Tibial nerve (tissue), 4 donors: Measurements from ENCODE around the gene VWA2.

ENCODE experiments used
- EP300 ChIP-seq, 2 donors: sonication (generic); formaldehyde crosslinking; IDR thresholded peaks; one replicate each; pipeline ENCODE4 v1.6.1; 2017; ENCODE audit warnings: antibody characterized with exemption in 2 of 2, mild to moderate bottlenecking in 1 of 2
- POLR2A ChIP-seq, 2 donors: fragments of 450-650 bp; IDR thresholded peaks; one replicate each; pipeline ENCODE4 v1.6.1; 2017; ENCODE audit warnings: antibody characterized with exemption in 2 of 2, mild to moderate bottlenecking in 2 of 2, moderate library complexity in 2 of 2
- TF ChIP-seq, protein P1 (sequence below), 5 experiments: fragments of 200-600 bp in 3 of 5; fragments of 450-650 bp in 2 of 5; sonication (generic) in 3 of 5; IDR thresholded peaks; one replicate each; pipeline ENCODE4 v1.5.1; 2016 to 2019; ENCODE audit warnings: antibody characterized with exemption in 5 of 5, mild to moderate bottlenecking in 3 of 5, moderate library complexity in 2 of 5

DNA sequence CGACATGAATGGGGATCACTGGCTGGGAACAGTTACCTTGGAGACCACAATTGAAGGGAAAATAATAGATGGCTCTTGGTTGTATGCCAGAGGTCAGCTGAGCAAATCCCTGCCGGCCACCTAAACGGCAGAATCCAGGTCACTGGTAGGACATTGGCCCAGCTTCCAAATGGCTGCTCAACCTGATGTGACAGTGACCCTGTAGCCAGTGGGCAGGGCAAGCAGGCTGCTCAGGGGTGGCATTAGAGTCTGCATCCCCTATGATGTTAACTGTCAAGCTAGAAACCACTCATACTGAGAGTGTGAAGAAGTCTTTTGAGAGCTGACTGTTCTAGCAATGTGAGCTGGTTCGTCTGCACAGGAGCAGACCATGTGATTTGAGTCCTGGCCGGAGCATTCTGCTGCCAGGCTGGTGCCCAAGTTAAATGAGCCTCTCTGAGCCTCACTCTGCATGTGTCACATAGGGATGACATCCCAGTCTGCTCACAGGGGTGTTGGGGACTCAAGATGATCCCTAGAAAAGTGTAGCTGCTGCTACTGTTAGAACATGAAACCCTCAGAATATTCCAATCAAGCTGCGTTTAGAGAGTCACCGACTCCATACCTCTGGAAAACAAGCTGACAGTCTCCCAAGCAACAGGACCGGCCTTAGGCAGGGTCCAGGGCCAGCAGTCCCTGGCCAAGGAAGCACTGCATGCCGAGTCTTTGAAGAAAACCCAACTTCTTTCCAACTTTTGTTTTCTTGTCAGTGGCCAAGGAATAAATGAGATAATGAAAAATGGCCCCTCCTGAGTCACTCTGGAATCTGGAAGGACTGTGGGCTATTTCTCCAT is 69.7 kb downstream of the VWA2 start:
- TF ChIP-seq, protein P1, sequence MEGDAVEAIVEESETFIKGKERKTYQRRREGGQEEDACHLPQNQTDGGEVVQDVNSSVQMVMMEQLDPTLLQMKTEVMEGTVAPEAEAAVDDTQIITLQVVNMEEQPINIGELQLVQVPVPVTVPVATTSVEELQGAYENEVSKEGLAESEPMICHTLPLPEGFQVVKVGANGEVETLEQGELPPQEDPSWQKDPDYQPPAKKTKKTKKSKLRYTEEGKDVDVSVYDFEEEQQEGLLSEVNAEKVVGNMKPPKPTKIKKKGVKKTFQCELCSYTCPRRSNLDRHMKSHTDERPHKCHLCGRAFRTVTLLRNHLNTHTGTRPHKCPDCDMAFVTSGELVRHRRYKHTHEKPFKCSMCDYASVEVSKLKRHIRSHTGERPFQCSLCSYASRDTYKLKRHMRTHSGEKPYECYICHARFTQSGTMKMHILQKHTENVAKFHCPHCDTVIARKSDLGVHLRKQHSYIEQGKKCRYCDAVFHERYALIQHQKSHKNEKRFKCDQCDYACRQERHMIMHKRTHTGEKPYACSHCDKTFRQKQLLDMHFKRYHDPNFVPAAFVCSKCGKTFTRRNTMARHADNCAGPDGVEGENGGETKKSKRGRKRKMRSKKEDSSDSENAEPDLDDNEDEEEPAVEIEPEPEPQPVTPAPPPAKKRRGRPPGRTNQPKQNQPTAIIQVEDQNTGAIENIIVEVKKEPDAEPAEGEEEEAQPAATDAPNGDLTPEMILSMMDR (IDR thresholded peaks at IDR 0.05) = no peak
- TF ChIP-seq POLR2A (IDR thresholded peaks at IDR 0.05) (no peak), EP300 (IDR thresholded peaks at IDR 0.05) (no peak)
